ENCODE data around the gene MYO3B.

MYO3B gene

DNA sequence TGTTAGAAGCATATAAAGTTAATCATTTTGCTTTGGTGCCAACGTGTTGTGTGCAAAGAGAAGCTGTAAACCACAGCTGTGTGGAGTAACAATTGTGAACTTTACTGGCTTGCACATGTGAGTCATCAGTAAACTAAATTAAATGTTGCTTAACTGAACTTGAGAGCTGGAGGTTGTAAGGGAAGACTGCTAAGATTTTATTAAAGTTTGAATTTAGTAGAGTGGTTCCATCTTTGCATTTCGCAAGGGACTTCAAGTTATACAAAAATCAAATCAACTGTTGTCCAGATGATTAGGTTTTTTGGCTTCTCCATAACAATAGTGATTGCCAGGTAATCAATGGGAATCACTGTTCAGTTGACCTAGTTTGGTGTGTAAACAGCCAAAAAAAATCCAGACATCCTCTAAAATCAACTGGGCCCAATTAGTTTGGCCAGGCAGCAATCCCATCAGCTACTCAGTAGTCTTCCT is 247.4 kb downstream of the MYO3B start:
- TF ChIP-seq EP300 (IDR thresholded peaks at IDR 0.05; ENCODE audit: borderline replicate concordance), result no peak
- TF ChIP-seq CREB1 (IDR thresholded peaks at IDR 0.05; ENCODE audit: low read depth), result no peak
- no peak for TF ChIP-seq YY1 (IDR thresholded peaks at IDR 0.05; ENCODE audit: low read depth)
- no peak for TF ChIP-seq ZBTB7A (IDR thresholded peaks at IDR 0.05; ENCODE audit: low read depth)
- TF ChIP-seq TCF12 (IDR thresholded peaks at IDR 0.05; ENCODE audit: low read depth), result no peak
- no peak for TF ChIP-seq CEBPB (IDR thresholded peaks at IDR 0.05)
- TF ChIP-seq, protein P1, sequence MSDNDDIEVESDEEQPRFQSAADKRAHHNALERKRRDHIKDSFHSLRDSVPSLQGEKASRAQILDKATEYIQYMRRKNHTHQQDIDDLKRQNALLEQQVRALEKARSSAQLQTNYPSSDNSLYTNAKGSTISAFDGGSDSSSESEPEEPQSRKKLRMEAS (IDR thresholded peaks at IDR 0.05), result no peak
- TF ChIP-seq TAF1 (IDR thresholded peaks at IDR 0.05; ENCODE audit: low read depth), result no peak
- no peak for TF ChIP-seq FOXM1 (IDR thresholded peaks at IDR 0.05; ENCODE audit: borderline replicate concordance, low read depth)
- TF ChIP-seq RAD21 (IDR thresholded peaks at IDR 0.05; ENCODE audit: low read depth), result no peak
- TF ChIP-seq, protein P2, sequence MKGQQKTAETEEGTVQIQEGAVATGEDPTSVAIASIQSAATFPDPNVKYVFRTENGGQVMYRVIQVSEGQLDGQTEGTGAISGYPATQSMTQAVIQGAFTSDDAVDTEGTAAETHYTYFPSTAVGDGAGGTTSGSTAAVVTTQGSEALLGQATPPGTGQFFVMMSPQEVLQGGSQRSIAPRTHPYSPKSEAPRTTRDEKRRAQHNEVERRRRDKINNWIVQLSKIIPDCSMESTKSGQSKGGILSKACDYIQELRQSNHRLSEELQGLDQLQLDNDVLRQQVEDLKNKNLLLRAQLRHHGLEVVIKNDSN (IDR thresholded peaks at IDR 0.05), result no peak
- no peak for TF ChIP-seq NFIC (IDR thresholded peaks at IDR 0.05)
- no peak for TF ChIP-seq TEAD4 (IDR thresholded peaks at IDR 0.05)
- TF ChIP-seq, protein P3, sequence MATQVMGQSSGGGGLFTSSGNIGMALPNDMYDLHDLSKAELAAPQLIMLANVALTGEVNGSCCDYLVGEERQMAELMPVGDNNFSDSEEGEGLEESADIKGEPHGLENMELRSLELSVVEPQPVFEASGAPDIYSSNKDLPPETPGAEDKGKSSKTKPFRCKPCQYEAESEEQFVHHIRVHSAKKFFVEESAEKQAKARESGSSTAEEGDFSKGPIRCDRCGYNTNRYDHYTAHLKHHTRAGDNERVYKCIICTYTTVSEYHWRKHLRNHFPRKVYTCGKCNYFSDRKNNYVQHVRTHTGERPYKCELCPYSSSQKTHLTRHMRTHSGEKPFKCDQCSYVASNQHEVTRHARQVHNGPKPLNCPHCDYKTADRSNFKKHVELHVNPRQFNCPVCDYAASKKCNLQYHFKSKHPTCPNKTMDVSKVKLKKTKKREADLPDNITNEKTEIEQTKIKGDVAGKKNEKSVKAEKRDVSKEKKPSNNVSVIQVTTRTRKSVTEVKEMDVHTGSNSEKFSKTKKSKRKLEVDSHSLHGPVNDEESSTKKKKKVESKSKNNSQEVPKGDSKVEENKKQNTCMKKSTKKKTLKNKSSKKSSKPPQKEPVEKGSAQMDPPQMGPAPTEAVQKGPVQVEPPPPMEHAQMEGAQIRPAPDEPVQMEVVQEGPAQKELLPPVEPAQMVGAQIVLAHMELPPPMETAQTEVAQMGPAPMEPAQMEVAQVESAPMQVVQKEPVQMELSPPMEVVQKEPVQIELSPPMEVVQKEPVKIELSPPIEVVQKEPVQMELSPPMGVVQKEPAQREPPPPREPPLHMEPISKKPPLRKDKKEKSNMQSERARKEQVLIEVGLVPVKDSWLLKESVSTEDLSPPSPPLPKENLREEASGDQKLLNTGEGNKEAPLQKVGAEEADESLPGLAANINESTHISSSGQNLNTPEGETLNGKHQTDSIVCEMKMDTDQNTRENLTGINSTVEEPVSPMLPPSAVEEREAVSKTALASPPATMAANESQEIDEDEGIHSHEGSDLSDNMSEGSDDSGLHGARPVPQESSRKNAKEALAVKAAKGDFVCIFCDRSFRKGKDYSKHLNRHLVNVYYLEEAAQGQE (IDR thresholded peaks at IDR 0.05; ENCODE audit: low read depth), result no peak
- no peak for TF ChIP-seq EGR1 (IDR thresholded peaks at IDR 0.05)

DNA sequence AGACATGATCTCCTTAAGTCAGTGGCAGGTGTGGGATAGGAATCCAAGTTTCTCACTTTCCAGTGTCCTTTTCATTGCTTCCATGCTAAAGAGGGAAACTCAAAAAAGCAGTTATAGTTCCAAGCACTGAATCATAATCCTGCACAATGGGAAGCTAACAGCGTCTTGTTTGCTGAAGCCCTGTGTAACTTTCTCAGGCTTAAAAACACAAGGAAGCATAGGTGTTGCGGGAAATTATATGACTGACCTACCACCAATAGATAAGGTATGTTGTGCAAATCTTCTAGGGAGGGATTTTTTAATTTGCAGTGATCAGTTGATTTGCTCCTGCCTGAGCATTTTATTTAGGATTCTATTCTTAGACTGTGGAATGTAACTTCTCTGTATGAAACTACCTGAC is 250.9 kb downstream of the MYO3B start:
- TF ChIP-seq EP300 (IDR thresholded peaks at IDR 0.05; ENCODE audit: borderline replicate concordance) (no peak), FOXM1 (IDR thresholded peaks at IDR 0.05; ENCODE audit: borderline replicate concordance, low read depth) (no peak), ZBTB7A (IDR thresholded peaks at IDR 0.05; ENCODE audit: low read depth) (no peak), EGR1 (IDR thresholded peaks at IDR 0.05) (no peak), TAF1 (IDR thresholded peaks at IDR 0.05; ENCODE audit: low read depth) (no peak), RAD21 (IDR thresholded peaks at IDR 0.05; ENCODE audit: low read depth) (no peak), YY1 (IDR thresholded peaks at IDR 0.05; ENCODE audit: low read depth) (no peak), TCF12 (IDR thresholded peaks at IDR 0.05; ENCODE audit: low read depth) (no peak), TEAD4 (IDR thresholded peaks at IDR 0.05) (no peak)
- TF ChIP-seq, protein P1 (IDR thresholded peaks at IDR 0.05), result no peak
- TF ChIP-seq, protein P2 (IDR thresholded peaks at IDR 0.05), result no peak
- TF ChIP-seq, protein P3 (IDR thresholded peaks at IDR 0.05; ENCODE audit: low read depth), result no peak

DNA sequence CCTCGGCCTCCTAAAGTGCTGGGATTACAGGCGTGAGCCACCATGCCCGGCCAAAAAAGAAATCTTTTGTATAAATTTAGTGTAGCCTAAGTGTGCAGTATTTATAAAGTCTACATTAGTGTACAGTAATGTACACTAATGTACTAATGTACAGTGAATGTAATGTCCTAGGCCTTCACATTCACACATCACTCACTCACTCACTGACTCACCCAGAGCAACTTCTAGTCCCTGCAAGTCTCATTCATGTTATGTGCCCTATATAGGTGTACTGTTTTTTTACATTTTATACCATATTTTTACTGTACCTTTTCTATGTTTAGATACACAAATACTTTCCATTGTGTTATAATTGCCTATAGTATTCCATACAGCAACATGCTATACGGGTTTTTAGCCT is 254.9 kb downstream of the MYO3B start:
- TF ChIP-seq TCF12 (IDR thresholded peaks at IDR 0.05; ENCODE audit: low read depth) (no peak), ZBTB7A (IDR thresholded peaks at IDR 0.05; ENCODE audit: low read depth) (no peak), EP300 (IDR thresholded peaks at IDR 0.05; ENCODE audit: borderline replicate concordance) (no peak), CEBPB (IDR thresholded peaks at IDR 0.05) (no peak), TEAD4 (IDR thresholded peaks at IDR 0.05) (no peak), EGR1 (IDR thresholded peaks at IDR 0.05) (no peak)
- TF ChIP-seq, protein P2 (IDR thresholded peaks at IDR 0.05), result no peak
- TF ChIP-seq, protein P3 (IDR thresholded peaks at IDR 0.05; ENCODE audit: low read depth), result no peak

DNA sequence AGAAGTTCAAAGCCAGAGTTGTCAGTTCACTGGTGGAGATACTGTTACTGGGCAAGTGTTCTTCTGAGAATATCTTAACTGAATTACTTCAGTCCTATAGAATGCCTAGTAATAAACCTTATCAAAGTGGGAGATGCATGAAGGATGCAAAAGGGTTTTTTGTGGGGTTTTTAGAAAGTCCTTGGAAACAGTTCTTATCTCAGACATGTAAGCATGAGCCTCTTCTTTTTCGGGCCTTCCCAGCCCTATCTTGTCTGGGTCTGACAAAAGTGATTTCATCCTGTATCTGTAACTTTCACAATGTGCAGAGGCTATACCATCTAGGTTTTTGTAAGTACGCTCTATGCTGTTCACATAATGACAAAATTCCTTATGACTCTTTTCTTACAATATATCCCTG is 255.5 kb downstream of the MYO3B start:
- TF ChIP-seq, protein P2 (IDR thresholded peaks at IDR 0.05), result no peak
